HuH-7.5 (cell line): ENCODE measurements around the gene CTPS1.

Experiments
- DNase-seq: peaks from one replicate; pipeline ENCODE4 v3.0.0; 2011; ENCODE audit warnings: low spot score

Gene CTPS1

DNA sequence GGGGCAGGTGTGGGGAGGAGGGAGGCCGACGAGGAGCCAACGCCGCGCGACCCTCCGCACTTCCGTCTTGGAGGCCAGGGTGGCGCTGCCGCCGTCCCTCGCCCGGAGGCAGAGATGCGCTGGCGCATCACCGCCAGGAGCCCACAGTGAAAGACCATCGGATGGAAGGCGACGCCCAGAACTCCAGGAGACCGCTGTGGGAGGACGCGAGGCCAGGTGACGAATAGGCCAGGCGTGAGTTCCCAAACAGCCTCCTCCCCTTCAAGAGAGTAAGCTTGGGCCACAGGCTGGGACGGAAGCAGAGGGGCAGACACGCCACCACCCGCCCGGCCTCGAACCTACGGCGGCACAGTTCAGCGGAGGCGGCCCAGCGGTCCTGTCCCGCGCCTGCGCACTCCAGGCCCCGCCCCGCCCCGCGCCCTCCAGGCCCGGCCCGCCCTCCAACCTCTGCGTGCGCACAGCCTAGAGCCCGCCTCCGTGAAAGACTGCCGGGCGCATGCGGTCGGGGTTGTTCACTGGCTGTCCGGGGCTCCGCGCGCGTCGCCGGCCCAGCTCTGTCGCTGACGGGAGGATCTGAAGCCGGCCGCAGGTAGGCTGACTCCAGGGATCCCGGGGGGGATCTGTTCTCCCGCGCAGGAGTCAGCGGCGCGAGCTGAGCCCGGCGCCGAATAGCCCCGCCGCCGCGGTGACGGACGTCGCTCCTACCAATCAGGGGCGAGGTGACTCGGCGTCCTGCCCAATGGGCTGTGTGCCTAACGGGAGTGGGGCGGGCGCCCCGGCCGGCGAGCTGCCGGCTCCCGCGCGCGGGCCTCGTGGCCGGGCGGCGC lies at the start of gene CTPS1:
TSS of gene CTPS1 (plus strand) at position 456 of the 827 bp plus-strand sequence. CDS start 3,595 bp downstream, outside the sequence.
- DNase-seq = peak; percentile 94

DNA sequence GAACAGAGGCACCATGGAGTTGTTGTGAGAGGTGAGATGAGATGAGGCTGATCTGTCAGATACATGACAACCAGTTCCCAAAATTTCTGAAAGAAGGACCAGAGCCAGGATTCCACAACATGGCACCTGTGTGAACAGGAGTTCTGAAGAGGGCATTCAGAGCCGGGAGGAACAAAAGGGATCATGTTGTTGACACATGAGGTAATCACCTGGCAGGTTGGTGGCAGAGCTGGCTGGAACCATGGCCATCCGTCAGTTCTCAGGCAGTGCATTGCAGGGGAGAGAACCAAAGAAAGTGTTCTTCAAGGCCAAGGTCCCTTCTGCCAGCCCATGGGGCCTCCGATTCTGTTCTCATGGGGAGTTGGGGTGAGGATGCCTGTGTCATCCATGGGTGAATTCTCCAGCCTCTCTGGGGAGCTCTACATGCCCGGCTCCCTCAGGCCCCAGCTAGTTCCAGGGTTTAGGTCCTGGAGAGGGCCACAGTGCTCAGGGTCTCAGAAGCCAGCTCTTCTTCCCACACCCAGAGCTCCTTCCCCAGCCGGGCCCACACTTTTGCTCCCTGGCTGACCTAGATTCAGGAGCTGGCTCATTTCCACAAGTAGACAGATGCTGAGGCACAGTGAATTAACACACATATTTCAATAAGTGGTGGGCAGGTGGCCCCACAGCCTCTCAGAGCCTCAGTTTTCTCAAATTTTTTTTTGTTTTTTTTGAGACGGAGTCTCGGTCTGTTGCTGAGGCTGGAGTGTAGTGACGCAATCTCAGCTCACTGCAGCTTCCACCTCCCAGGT lies 49.1 kb upstream of the CTPS1 start:
- no peak for DNase-seq

DNA sequence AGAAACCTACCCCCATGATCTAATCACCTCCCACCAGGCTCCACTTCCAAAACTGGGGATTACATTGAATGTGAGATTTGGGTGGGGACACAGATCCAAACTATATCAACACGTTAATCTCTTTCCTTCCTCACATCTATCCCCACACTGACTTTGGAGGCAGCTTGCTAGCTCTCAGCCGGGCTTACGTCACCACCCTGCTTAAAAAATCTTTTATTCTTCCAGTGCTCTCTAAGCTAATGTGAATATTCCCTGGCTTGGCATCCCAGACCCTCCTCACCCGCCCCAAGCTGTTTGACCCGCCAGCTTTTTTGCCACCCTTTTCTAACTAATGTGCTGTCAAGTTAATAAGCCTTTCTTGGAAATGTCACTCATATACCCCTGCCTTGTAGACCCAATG lies 47.9 kb upstream of the CTPS1 start:
- no peak for DNase-seq

DNA sequence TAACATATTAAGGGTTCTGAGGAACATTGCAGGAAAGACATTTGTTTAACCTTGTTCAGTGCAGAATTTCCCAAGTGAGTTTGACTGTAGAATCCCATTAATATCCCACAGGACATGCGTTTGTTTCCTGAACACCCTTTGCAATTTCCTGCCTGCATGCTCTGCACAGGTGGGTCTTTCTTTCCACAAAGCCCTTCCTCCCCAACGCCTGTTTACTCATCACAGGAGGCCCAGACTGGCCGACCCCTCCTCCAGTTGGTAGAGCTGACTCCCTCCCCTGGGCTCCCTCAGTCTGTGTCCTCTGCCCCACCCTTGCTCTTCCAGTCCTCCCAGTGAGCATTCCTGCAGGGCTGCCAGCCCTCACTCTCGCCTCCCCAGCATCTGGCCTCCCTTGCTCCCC lies 47.5 kb upstream of the CTPS1 start:
- DNase-seq = no peak

DNA sequence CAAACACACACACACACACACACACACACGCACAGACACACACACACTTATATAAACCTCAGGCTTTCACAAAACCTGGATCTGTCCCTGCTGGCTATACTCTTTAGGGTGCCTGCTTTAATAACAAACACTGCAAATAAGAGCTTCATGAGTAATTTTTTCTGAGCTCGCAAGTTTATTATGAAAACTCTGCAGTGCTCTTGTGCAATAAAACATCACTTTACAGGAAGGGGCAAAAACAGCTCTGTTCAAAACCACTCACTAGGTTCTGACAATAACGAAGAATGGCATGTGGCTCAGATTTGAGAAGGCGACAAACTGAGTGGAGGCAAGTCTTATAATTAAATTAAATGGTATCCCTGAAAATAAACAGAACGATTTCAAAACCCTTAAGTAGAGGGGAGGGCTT lies 42.6 kb upstream of the CTPS1 start:
- no peak for DNase-seq

DNA sequence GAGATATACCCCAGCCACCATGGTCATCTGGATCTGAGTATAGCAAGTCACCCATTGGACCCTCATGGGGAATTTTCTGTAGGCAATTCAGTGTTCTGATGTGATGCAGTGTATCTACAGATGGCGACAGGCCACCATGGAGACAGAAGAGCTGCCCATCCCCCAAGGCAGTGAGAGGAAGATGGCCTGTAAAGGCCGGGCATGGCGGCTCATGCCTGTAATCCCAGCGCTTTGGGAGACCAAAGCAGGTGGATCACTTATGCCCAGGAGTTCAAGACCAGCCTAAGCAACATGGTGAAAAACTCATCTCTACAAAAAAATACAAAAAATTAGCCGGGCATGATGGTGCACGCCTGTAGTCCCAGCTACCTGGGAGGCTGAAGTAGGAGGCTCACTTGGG lies 41.1 kb upstream of the CTPS1 start:
- DNase-seq = no peak

DNA sequence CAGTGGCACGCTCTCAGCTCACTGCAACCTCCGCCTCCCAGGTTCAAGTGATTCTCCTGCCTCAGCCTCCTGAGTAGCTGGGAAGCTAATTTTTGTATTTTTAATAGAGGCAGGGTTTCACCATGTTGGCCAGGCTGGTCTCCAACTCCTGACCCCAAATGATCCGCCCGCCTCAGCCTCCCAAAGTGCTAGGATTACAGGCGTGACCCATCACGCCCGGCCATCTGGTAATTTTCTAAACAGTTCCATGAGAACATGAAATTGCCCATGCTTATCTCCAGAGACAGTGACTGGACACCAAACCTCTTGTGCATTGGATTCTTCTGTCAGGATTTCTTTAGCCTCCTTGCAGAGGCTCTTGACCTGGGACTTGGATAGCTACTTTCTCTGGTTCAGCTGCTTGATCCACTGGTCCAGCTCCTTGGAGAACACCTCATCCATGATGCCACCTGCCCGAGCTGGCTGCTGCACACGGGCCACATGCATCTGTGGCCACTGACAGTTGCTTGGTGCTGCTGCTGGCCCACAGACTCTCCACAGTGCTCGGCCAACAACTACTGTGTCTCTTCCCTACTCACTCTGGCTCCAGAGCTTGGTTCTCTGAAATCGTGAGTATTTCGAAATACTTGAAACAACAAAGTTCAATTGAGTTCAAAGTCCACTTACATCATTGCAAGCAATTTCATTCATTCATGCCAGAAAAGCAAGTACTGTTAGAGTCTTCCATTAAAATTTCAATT lies 40.0 kb upstream of the CTPS1 start:
- peak; percentile 39 for DNase-seq

DNA sequence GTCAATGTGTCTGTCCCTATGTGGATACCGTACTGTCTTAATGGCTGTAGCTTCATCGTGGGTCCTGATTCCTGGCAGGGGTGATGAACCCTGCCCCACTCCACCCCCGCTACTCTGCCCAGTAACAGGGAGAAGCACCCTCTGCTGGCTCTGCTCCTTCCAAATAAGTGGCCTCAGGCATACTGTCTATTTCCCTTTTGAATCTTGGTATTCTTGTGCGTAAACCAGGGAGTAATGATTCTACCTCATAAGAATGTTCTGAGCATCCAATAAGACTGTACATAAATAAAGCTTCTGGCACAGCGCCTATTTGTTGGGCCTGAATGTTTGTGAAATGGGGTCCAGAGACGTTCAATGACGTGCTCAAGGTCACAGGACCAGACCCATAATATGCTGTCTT lies 35.2 kb upstream of the CTPS1 start:
- DNase-seq = no peak

DNA sequence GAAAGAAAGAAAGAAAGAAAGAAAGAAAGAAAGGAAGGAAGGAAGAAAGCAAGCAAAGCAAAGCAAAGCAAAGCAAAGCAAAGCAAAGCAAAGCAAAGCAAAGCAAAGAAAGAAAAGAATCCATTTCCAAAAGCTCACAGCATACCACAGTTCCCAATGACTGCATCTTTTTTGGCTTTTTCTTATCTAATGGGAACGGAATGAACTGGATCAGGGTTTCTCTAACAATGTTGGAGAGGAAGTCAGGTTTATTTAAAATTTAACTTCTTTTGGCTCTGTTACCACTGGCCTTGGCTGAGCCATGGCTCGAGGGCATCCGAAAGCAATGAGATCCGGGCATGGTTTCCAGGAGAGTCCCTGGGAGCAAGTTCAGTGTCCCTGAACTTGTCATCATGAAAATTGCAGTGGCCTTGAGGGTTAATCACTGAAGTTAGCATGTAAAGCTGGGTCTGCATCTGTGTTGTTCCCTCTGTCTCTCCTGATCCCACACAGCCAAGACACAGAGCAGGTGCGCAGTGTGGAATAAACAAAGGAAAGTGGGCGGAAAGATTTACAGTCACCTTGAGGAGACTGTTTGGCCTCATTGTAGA lies 34.6 kb upstream of the CTPS1 start:
- DNase-seq = no peak

DNA sequence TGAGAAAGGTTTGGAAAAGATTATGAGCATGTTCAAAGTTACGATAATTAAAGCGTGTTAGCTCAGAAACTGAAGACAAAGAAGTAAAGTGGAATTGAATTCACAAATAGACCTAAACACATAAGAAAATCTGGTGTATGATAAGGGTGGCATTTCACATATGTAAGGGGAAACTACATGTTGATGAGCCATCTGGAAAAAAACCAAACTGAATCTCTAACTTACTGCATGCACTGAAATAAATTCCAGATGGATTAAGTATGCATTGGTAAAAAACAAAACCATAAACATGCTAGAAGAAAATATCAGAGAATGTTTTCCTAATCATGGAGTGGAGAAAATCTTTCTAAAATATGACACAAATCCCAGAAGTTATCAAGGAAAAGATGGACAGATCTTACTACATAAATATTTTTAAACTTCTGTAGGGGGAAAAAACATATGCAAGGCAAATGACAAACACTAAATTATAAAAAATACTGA lies 34.0 kb upstream of the CTPS1 start:
- DNase-seq = no peak

- DNase-seq = no peak
Observed at GRCh38 chr1:40948741-40949443, 30.6 kb upstream of the CTPS1 start.

DNA sequence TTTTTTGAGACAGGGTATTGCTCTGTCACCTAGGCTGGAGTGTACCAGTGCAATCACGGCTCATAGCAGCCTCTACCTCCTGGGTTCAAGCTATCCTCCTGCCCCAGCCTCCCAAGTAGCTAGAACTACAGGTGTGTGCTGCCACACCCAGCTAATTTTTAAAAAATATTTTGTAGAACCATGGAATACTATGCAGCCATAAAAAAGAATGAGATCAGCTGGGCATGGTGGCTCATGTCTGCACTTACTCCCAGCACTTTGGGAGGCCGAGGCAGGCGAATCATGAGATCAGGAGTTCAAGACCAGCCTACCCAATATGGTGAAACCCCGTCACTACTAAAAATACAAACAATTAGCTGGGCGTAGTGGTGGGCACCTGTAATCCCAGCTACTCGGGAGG lies 29.9 kb upstream of the CTPS1 start:
- no peak for DNase-seq

DNA sequence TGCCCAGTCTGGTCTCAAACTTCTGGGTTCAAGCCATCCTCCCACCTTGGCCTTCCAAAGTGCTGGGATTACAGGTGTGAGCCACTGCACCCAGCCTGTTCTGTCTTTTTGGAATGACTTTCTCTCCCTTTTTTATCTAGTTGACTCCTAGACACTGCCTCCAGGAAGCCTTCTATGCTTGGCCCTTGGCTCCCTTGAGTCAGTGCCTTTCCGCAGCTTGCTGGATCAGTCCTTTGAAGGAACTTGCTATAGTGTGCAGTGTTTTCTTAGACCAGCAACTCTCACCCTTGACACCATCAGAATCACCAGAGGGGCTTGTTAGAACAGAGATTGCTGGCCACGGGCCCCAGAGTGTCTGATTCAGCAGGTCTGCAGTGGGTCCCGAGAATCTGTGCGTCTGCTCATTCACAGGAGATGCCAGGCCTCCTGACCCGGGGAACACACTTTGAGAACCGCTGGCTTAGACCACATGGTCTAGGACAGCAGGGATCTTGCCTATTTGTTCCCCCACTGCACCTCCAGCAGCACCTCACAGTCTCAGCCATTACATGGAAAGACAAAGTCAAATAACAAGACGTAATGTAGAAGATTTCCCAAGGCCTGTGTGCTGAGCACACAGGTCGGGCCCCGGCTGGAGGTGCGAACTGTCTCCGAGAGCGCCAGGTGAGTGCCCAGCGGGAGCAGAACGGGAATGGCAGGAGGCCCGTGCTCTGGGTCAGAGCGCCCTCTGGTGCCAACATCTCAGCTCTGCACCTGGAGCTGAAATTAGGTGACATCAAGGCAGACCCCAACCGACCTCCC lies 27.4 kb upstream of the CTPS1 start:
- DNase-seq = peak; percentile 57

- no peak for DNase-seq
Observed at GRCh38 chr1:40952744-40953315, 26.7 kb upstream of the CTPS1 start.

- DNase-seq = no peak
Observed at GRCh38 chr1:40954626-40955025, 24.9 kb upstream of the CTPS1 start.

GRCh38 chr1:40955266-40955665 lies 24.2 kb upstream of the CTPS1 start:
- no peak for DNase-seq

- no peak for DNase-seq
Observed at GRCh38 chr1:40956407-40956806, 23.1 kb upstream of the CTPS1 start.

DNA sequence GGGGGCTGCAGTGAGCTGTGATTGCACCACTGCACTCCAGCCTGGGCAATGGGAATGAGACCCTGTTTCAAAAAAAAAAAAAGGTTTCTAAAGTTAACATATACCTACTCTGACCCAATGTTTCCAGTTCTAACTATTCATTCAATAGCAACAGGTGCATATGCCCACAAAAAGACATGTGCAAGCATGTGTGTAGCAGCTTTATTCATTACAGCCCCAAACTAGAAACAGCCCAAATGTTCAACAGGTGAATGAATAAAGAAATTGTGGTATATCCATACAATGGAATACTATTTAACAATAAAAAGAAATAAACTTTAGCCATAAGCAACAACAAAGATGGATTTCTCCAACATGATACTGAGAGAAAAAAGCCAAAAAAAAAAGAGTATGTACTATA lies 21.3 kb upstream of the CTPS1 start:
- no peak for DNase-seq

DNA sequence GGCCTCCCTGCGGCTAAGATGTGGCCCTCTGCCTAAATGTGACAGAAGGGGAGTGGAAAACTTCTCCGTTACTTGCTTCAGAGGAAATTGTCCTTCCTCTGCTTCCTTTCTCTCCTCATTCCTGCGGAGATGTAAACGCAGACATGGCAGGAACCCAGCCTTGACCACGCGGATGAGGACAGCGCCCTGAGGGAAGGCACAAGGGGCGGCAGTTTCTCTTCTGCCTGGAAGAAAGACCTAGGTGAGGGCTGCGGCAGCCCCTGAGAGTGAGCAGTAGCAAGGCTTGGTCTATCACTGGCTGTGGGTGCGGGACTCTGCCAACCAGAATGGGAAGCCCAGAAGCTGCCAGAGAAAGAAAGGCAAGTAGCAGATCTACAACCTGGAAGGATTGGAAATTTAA lies 14.0 kb upstream of the CTPS1 start:
- no peak for DNase-seq

GRCh38 chr1:40966417-40966816 lies 13.1 kb upstream of the CTPS1 start:
- no peak for DNase-seq
